ENCODE measurements around the gene PHACTR3. TPM values are rescaled to one million over a fixed set of nuclear protein-coding genes. Genes with fewer than 3 reads are reported as not detected.

PHACTR3 gene
- total RNA-seq, 1 donor from 2014 or later, result 1.1 TPM

GRCh38 chr20:59788811-59789397, 184.6 kb downstream of the PHACTR3 start:
- H3K27me3 Mint-ChIP-seq, result peaks cover 34% of the 10 kb centered on the region
- no peak for DNase-seq (ENCODE audit: low spot score, unreplicated experiment)

GRCh38 chr20:59789686-59790085, 185.3 kb downstream of the PHACTR3 start:
- DNase-seq (ENCODE audit: low spot score, unreplicated experiment), result no peak
- TF ChIP-seq CTCF (IDR thresholded peaks at IDR 0.05; ENCODE audit: unreplicated experiment), result no peak
- Mint-ChIP-seq H3K4me1 (ENCODE audit: low read depth) (peaks cover 2% of the 10 kb centered on the region), H3K9me3 (ENCODE audit: low read depth) (peaks cover 9% of the 10 kb centered on the region), H3K4me3 (ENCODE audit: low read depth) (no peak overlapping the region), H3K27ac (no peak overlapping the region), H3K27me3 (peaks cover 32% of the 10 kb centered on the region), H3K36me3 (ENCODE audit: insufficient read depth) (no peaks in the 10 kb centered on the region)

More at GRCh38 chr20:59788811-59789397, 184.6 kb downstream of the PHACTR3 start:
- TF ChIP-seq CTCF (IDR thresholded peaks at IDR 0.05; ENCODE audit: unreplicated experiment), result no peak
- Mint-ChIP-seq H3K27ac (no peak overlapping the region), H3K9me3 (ENCODE audit: low read depth) (peaks cover 9% of the 10 kb centered on the region), H3K4me1 (ENCODE audit: low read depth) (peaks cover 2% of the 10 kb centered on the region), H3K36me3 (ENCODE audit: insufficient read depth) (no peaks in the 10 kb centered on the region), H3K4me3 (ENCODE audit: low read depth) (no peak overlapping the region)

GRCh38 chr20:59790346-59790745, 186.0 kb downstream of the PHACTR3 start:
- no peak for TF ChIP-seq CTCF (IDR thresholded peaks at IDR 0.05; ENCODE audit: unreplicated experiment)
- Mint-ChIP-seq H3K4me1 (ENCODE audit: low read depth) (peaks cover 2% of the 10 kb centered on the region), H3K27ac (no peak overlapping the region), H3K4me3 (ENCODE audit: low read depth) (no peak overlapping the region), H3K9me3 (ENCODE audit: low read depth) (peaks cover 12% of the 10 kb centered on the region), H3K36me3 (ENCODE audit: insufficient read depth) (no peaks in the 10 kb centered on the region), H3K27me3 (peaks cover 32% of the 10 kb centered on the region)
- DNase-seq (ENCODE audit: low spot score, unreplicated experiment), result no peak

- no peak overlapping the region for H3K4me3 Mint-ChIP-seq (ENCODE audit: low read depth)
- no peaks in the 10 kb centered on the region for H3K4me1 Mint-ChIP-seq (ENCODE audit: low read depth)
- no peak overlapping the region for H3K27ac Mint-ChIP-seq
- H3K36me3 Mint-ChIP-seq (ENCODE audit: insufficient read depth), result no peaks in the 10 kb centered on the region
- peaks cover 28% of the 10 kb centered on the region for H3K9me3 Mint-ChIP-seq (ENCODE audit: low read depth)
- H3K27me3 Mint-ChIP-seq, result peaks cover 26% of the 10 kb centered on the region
- TF ChIP-seq CTCF (IDR thresholded peaks at IDR 0.05; ENCODE audit: unreplicated experiment), result no peak
- DNase-seq (ENCODE audit: low spot score, unreplicated experiment), result no peak
Measured at GRCh38 chr20:59792300-59792699, 188.0 kb downstream of the PHACTR3 start.

GRCh38 chr20:59794555-59794954, 190.2 kb downstream of the PHACTR3 start:
- Mint-ChIP-seq H3K9me3 (ENCODE audit: low read depth) (peaks cover 33% of the 10 kb centered on the region), H3K36me3 (ENCODE audit: insufficient read depth) (no peaks in the 10 kb centered on the region), H3K4me1 (ENCODE audit: low read depth) (no peaks in the 10 kb centered on the region), H3K27me3 (peaks cover 10% of the 10 kb centered on the region), H3K27ac (no peak overlapping the region), H3K4me3 (ENCODE audit: low read depth) (no peak overlapping the region)
- no peak for TF ChIP-seq CTCF (IDR thresholded peaks at IDR 0.05; ENCODE audit: unreplicated experiment)
- DNase-seq (ENCODE audit: low spot score, unreplicated experiment), result no peak

Data from progenitor cell of endocrine pancreas (in vitro differentiated cells).